HG03378 (cell line): ENCODE measurements around the gene CRYGN.

Experiments
- ATAC-seq: cut with Tn5 transposase; IDR thresholded peaks from one replicate; pipeline ENCODE4 v1.9.1; 2021; ENCODE audit warnings: mild to moderate bottlenecking, moderate library complexity; ENCODE audit not compliant: unreplicated experiment

CRYGN gene, protein sequence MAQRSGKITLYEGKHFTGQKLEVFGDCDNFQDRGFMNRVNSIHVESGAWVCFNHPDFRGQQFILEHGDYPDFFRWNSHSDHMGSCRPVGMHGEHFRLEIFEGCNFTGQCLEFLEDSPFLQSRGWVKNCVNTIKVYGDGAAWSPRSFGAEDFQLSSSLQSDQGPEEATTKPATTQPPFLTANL

DNA sequence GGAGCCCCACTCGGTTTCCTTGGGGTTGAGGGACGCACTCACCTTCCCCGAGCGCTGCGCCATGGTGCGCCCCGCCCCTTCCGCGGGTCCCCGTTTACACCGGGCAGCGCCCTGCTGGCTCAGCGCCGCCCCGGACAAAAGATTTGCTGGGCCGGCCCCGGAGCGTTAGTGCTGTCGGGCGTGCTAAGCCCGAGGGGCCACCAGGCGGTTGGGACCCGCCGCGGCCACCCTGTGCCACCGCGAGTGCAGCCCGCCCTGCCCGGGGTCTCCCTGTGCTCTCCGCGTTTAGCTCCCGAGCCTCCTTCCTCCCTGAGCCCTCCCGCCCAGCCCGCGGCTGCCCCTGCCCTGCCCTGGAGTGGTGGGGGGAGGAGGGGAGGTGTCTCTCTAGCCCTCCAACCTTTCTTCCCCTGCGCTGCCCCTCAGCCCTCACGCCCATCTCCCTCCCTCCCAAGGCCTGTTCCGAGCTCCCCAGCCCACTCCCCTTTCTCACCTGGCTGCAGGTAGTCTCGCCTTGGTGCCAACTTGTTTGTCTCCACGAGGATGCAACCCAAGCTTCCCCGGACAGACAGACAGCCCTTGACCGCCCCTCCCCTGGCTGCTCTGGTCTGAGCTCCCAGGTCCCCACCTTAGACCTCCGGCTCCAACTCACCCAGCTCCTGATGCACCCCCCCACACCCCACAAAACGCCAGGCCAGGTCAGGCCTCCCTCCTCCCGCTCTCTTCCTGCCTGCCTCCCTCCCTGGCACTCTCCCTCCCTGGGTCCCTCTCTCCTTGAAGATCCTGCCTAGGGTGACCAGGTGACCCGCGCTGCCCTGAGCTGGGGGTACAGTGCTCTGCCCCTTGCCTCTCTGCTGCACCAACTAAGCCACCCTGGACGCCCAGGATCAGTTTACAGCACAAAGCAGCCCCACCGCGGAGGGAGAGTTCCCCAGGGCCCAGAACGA is at the start of gene CRYGN:
Gene CRYGN (minus strand): TSS at position 287 of the 944 bp plus-strand sequence. CDS start 224 bp downstream, at position 63.
- ATAC-seq = no peak

DNA sequence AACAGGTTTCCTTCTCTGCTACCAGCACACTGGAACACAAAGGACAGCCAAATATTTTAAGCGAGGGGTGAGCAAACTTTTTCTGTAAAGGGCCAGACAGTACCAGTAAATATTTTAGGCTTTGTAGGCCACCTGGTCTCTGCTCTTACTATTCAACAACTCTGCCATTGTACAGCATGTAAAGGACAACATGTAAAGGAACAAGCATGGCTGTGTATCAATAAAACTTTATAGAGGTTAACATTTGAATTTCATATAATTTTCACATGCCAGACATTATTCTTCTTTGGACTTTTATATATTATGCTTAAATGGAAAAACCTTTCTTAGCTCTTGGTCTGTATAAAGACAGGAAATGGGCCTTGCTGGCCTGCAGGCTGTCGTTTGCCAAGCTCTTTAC is 49.6 kb upstream of the CRYGN start:
- ATAC-seq = no peak

GRCh38 chr7:151488096-151488495 is 48.2 kb upstream of the CRYGN start:
- no peak for ATAC-seq

GRCh38 chr7:151487228-151487627 is 47.3 kb upstream of the CRYGN start:
- ATAC-seq = no peak

- ATAC-seq = no peak
These were observed 46.1 kb upstream of the CRYGN start for GRCh38 chr7:151486074-151486473.

GRCh38 chr7:151484971-151485707 is 45.2 kb upstream of the CRYGN start:
- ATAC-seq = no peak

DNA sequence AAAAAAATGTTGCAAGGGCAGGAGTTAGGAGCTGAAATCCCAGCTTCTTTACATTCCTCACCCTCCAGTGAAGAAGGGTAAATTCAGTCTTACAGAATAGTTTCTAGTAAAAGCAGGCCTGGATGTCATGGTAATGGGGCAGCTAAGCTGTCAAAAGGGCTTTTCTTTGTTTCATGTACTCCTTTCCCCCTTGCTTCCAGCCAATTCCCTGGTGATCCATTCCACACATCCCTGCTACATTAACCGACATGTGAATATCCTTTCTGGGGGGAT is 43.7 kb upstream of the CRYGN start:
- no peak for ATAC-seq

DNA sequence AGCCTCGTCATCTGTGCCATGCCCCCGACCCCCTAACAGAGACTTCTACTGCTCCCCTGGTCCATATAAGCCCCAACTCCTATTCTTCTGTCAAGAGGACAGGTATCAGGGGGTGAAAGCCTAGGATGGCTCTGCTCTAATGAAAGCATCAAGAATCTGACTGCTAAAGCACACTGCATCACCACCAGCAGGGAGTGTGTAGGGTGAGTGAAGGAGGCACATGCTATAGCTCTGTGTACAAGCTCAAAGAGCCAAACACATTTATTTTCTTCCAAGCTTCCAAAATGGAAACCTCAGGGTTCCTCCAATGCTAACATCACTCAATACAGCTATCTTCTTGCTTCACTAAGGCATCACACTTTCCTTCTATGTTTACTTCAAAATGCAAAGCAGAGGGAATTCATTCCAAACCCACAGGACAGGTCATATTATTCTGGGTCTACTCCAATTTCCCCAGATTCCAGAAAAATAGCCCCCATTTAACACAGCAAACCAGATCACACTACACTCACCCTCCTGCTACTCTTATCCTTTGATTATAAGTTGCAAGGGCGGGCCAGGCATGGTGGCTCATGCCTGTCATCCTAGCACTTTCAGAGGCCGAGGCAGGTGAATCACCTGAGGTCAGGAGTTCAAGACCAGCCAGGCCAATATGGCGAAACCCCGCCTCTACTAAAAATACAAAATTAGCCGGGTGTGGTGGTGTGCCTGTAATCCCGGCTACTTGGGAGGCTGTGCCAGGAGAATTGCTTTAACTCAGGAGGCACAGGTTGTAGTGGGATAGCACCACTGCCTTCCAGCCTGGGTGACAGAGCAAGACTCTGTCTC is 43.2 kb upstream of the CRYGN start:
- no peak for ATAC-seq

DNA sequence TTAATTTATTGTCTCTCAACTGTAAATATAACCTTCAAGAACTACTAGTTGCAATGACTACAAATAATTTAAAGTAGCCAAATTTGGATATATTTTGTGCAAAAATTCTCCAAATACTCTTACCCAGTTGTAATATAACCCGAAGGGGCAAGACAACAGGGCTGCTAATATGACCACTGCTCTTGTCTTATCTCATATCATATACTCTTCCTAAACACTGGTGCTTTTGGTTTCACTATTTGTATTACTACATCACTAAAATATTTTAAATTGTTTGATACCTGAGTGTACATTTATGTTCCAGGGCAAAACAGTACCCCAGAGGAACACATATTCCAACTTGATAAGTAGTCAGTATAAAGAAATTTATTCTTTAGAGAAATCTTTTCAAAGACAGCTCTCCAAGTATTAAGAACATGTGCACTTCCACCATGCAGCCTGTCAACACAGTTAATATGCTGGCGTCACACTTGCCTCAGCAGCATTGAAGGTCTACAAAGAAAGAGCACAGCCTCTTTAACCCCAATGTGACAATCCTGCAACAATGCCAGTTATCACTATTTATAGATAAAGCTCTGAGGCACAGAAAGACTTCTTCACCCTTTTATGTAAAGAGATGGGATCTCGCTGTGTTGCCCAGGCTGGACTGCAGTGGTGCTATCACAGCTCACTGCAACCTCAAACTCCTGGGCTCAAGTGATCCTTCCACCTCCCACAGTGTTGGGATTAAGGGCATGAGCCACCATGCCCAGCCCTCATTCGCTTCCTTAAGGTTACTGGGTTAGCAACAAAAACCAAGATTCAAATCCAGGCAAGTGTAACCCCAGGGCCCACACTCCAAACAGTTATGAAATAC is 41.9 kb upstream of the CRYGN start:
- no peak for ATAC-seq

DNA sequence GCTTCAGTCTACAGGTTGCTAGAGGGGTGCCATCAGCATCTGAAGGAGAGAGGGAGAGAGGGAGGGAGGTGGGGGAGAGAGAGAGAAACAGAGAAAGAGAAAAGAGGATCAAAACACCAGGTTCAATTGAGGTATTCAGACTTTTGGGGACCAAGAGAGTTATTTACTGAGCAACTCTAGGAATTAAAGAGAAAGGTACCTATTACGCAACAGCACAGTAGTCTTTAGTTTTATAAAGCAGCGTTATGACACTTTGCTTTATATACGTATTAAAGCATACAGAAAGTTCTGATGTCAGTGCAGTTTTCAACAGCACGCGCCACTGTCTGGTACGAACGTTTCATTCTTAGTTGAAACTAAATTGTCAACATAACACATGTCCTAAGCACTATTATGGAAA is 37.9 kb upstream of the CRYGN start:
- ATAC-seq = no peak

- ATAC-seq = peak; percentile 51
These were observed 32.9 kb upstream of the CRYGN start for GRCh38 chr7:151472644-151473380.

GRCh38 chr7:151470711-151471110 is 30.8 kb upstream of the CRYGN start:
- ATAC-seq = no peak

DNA sequence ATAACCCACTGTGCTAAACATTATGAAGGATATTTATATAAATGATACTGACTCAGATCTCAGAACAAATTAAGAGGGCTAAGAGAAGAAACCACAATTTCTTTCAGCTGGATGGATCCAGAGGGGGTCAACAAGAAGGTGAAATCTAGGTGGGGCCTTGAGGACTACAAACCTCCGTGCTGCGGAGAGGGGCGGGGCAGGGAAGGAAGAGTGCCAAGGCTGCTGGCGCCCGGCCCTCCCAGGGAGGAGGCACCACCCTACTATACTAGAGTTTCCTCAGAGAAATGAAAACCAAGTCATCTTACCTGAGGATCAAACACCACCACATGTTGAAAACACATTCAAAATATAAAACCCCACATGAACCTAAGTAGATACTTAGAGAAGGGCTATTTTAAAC is 29.3 kb upstream of the CRYGN start:
- ATAC-seq = no peak

- ATAC-seq = no peak
These were observed 28.5 kb upstream of the CRYGN start for GRCh38 chr7:151468217-151469018.

- ATAC-seq = no peak
These were observed 25.2 kb upstream of the CRYGN start for GRCh38 chr7:151465169-151465568.

GRCh38 chr7:151462306-151462779 is 22.4 kb upstream of the CRYGN start:
- no peak for ATAC-seq

GRCh38 chr7:151461942-151462230 is 21.9 kb upstream of the CRYGN start:
- ATAC-seq = no peak

GRCh38 chr7:151461096-151461941 is 21.4 kb upstream of the CRYGN start:
- no peak for ATAC-seq
